ENCODE data around the gene KLF2.
"Not testable (repeated sequence)": the region's sequence is repeated elsewhere in the genome, so short reads cannot be mapped to it uniquely, and the experiment has no call there.

The KLF2 gene

DNA sequence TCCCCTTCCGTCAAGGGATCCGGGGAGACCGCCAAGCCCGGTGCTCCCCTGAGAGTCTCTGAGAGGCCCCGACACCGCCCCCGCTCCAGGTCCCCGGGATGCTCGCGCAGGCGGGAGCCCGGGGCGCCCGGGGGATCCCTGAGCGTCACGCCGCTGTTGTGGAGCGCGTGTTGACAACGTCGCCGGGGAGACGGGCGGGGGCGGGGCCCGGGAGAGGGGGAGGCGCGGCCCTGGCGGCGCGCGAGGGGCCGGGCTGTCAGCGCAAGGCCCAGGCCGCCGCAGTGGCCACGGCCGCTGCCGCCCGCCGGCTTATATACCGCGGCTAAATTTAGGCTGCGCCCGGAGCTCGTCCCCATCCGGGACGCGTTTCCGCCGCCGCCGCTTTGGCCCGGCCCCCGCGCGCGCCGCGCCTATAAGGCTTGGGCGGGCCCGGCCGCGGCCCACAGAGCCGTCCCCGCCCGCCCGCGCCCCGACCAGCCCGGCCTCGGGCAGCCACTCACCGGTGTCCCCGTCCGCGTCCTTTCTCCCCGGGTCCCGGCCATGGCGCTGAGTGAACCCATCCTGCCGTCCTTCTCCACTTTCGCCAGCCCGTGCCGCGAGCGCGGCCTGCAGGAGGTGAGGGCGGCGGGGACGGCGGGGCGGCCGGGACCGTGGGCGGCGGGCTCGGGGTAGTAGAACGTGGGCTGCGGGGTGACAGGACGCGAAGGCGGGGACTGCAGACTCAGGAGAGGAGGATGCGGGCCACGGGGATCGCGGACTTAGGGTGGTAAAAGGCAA lies at the start of gene KLF2:
TSS of gene KLF2 (plus strand) at position 443 of the 777 bp plus-strand sequence. CDS start at position 541, 98 bp downstream.
- peak; percentile 98 for DNase-seq (ENCODE audit: low spot score)

DNA sequence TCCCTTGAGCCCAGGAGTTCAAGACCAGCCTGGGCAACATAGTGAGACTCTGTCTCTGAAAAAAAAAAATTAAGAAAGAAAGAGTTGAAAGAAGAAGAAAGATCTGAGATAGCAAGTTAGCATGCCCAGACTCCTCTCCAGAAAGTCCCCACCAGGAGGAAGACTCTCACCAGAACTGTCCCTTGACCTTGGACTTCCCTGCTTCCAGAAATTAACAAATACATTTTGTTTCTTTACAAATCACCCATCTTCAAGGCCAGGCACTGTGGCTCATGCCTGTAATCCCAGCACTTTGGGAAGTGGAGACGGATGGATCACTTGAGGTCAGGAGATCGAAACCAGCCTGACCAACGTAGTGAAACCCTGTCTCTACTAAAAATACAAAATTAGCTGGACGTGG lies 44.3 kb upstream of the KLF2 start:
- DNase-seq (ENCODE audit: low spot score), result no peak

DNA sequence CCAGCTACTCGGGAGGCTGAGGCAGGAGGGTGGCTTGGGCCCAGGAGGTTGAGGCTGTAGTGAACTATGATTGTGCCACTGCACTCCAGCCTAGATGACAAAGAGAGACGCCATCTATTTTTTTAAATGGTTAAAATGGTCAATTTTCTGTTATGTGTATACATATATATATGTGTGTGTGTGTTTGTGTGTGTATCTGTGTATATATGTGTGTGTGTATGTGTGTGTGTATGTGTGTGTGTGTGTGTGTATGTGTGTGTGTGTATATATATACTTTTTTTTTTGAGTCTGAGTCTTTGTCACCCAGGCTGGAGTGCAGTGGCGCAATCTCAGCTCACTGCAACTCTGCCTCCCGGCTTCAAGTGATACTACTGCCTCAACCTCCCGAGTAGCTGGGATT lies 42.9 kb upstream of the KLF2 start:
- no peak for DNase-seq (ENCODE audit: low spot score)

DNA sequence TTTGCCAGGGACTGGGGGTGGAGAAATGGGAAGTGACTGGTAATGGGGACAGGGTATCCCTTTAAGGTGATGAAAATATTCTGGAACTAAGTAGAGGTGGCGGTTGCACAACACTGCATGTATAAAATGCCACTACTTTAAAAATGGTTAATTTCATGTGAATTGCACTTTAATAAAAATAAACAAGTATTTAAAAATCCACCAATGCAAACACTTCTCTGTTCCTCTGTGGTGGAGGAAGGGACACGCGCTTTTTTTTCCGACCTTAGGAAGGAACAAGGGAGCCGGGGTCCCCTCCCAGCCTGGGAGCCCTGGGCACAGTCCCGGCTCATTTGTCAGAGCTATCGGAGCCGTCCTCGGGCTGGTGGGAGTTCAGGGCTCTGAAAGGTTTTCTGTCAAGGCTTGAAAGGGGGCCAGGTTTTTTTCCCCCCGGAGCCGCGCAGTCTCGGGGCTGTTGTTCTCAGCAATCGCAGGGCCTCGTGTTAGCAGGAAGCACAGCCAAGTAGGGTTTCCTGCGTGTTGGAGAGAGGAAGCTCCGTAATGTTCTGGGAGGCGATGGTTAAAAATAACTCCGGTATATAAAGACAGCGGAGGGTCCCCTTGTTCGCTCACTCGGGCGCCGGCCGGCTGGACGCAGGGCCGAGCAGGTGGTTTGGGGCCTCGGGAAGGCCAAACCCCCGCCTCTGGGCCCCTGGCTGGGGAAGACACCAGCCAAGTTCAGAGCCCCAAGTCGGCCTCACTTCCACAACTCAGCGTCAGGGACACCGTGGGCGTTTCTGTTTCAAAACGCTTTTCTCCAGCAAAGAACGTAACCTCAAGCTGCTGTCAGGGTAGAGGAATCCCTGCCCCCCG lies 41.2 kb upstream of the KLF2 start:
- DNase-seq (ENCODE audit: low spot score), result peak; percentile 75

DNA sequence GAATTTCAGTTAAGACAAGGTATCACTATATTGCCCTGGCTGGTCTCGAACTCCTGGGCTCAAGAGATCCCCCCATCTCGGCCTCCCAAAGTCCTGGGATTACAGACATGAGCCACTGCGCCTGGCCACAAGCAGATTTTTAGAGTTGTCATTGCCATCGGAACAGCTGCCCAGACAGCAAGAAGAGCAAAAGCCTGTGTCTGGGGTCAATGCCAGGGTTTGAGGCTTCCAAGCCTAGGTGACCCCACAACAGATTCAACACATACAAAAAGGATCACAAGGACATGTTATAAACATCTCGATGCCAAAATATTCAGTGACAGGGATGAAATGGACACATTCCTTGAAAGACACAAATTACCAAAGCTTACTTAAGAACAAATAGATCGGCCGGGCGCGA lies 40.1 kb upstream of the KLF2 start:
- no peak for DNase-seq (ENCODE audit: low spot score)

DNA sequence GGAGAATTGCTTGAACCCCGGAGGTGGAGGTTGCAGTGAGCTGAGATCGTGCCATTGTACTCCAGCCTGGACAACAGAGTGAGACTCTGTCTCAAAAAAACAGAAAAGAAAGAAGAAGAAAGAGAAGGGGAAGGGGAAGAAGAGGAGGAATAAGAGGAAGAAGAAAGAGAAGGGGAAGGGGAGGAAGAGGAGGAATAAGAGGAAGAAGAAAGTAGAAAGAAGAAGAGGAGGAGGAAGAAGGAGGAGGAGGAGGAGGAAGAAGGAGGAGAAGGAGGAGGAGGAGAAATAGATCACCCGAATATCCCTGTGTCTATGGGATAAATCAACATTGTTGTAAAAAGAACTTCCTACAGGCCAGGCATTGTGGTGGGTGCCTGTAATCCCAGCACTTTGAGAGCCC lies 39.5 kb upstream of the KLF2 start:
- DNase-seq (ENCODE audit: low spot score), result not testable (repeated sequence)

DNA sequence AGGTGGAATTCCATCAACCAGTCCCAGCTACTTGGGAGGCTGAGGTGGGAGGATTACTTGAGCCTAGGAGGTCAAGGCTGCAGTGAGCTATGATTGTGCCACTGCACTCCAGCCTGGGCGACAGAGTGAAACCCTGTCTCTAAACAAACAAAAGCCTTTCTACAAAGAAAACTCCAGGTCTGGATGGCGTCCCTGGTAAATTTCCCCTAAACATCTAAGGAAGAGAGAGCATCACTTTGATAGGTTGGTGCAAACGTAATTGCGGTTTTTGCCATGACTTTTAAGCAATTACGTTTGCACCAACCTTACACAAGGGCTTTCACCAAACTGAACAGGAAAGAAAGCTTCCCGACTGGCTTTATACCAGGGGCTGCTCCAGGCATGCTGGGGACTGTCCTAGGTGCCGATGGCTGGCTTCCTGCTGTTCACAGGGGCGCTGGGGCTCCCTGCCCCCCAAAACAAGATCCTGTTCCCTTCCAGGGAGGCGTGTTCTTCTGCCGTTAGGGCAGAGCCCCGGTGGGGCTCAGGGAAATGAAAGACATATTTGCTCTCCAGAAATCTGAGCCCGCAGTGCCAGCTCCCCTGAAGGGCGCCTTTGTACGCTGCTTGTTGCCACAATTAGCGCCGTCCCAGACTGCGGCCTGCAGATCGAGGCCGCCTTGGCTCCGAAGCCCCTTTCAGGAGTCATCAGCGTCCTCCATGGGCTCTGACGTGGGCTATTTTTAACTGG lies 38.7 kb upstream of the KLF2 start:
- no peak for DNase-seq (ENCODE audit: low spot score)

DNA sequence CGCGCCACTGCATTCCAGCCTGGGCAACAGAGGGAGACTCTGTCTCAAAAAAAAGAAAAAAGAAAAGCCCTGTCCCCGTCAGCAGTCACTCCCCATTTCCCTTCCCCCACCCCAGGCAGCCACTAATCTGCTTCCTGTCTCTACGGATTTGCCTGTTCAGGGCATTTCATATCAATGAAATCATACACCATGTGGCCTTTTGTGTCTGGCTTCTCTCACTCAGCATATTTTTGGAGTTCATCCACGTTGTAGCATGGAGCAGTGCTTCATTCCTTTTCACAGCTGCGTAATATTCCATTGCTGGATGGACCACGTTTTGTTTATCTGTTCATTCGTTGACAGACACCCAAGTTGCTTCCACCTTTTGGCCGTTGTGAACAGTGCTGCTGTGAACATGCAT lies 36.1 kb upstream of the KLF2 start:
- DNase-seq (ENCODE audit: low spot score), result no peak

DNA sequence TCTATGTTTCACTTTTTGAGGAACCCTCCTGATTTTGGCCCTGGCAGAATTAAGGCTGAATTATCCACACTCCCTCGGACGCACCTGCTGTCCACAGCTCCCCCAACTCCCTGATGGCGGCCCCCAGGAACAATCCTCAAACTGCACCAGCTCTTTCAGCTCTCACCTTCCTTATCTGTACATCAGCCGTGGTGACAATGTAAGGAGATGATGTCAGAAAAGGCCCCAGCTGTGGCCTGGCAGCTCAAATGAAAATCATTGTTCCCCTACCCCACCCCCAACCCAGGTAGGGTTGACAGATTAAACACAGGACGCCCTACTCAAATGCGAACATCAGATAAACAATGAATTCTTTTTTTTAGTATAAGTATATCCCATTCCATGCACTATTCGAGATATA lies 35.0 kb upstream of the KLF2 start:
- no peak for DNase-seq (ENCODE audit: low spot score)

DNA sequence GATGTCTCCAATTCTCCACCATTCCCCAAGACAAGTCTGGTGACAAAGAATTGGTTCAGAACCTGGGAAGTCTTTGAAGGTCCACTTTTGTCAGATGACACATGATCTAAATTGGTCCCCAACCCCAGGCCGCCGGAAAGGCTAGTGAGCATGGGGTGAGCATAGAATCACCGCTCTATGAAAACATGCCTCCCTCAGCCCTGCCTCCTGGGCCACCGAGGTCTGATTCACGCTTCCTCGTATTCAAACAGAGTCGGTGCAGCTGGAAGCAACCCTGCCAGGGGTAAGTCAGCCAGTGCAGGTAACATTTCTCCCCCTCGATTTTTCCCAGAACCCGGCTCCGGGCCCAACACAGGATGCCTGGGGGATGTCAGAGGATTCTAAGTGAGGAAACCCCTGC lies 33.9 kb upstream of the KLF2 start:
- no peak for DNase-seq (ENCODE audit: low spot score)

DNA sequence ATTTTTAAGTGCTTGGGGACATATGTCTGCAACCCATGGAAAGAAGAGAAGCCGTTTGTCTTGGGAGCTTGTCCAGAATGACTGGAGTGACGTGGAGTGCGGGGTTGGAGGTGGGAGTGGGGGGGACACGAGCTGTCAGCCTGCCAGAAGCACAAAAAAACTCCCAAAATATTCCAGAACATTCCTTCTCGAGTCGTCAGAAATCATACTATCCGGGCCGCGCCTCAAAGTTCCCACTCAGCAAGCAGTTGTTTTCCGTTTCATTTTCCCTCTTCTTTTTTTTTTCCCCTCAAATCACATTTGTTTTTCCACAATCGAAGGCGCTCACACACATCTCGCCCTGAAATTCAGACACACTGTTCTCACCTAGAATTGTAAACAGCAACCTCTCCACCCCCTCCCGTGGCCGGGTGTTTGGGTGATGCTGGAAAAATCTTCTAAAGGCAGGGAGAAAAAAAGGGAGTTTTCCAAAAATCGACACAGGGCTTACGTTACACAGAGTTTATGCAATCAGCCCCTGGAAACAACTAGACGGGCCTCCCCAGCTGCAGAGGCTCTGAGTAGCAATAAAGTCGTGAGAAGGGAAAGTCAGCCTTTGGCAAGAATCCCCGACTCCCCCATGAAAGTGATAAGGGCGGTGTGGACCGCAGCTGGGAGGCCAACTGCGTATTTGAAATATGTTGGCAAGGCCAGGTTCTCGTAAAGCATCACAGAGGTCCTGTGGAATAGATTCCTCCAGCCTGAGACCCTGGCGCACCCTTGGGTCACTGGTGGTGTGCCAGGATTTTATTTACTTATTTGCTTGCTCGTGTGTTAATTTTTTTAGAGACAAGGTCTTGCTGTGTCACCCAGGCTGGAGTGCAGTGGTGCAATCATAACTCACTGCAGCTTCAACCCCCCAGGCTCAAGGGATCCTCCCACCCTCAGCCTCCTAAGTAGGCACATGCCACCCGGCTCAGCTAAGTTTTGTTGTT lies 31.2 kb upstream of the KLF2 start:
- peak; percentile 92 for DNase-seq (ENCODE audit: low spot score)

DNA sequence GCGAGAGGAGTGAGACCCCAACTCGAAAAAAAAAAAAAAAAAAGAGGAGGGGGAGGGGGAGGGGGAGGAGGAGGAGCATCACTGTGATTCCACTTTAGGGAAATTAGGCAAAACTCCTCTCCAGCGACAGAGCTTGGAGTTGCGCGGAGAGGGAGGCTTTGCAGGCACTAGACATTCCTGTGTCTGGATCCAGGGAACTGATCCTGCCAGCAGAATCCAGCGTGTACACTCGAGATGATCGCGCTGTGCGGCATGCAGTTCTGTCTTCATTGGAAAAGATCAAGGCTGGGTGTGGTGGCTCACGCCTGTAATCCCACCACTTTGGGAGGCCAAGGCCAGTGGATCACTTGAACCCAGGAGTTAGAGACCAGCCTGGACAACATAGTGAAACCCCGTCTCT lies 29.6 kb upstream of the KLF2 start:
- DNase-seq (ENCODE audit: low spot score), result no peak

DNA sequence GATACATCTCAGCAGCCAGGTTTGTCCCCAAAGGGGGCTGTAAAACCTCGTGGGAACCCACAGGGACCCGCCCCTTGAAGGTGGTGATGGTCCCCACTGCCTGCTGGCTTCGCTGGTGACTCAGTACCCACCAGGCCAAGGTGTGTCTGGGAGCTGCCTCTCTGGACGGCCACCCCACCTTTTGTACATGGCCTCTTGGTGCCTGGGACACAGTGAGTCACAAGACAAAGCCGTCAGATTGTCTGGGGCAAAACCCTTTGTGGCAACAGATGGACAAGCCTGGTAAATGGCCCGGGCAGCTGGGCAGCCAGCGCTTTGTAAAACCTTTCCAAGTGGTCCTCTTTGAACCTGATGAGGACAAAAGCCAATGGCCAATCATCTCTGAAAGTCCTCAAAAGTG lies 27.9 kb upstream of the KLF2 start:
- no peak for DNase-seq (ENCODE audit: low spot score)

DNA sequence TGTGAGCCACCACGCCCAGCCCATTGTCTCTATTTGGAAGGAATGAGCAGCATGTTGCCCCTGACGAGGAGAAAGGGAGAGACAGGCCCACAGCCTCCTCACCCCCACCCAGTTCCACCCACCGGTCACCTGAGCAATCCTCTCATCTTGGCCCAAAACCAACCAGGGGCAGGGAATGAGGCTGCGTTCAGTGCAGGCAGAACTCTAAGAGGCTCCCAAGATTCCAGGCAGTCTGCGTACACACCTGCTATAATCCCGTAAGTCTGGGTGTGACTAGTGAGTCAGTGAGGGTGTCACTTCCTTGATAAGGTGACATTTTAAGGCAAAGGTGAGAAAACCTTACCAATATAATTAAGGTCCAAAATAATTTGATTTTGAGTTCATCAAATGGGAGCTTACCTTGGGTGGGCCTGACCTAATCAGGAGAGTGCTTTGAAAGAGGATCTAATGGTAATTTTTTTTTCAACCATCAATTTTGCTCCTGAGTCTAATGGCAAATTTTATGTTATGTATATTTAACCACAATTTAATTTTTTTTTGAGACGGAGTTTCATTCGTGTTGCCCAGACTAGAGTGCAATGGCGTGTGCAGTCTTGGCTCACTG lies 26.9 kb upstream of the KLF2 start:
- DNase-seq (ENCODE audit: low spot score), result no peak

DNA sequence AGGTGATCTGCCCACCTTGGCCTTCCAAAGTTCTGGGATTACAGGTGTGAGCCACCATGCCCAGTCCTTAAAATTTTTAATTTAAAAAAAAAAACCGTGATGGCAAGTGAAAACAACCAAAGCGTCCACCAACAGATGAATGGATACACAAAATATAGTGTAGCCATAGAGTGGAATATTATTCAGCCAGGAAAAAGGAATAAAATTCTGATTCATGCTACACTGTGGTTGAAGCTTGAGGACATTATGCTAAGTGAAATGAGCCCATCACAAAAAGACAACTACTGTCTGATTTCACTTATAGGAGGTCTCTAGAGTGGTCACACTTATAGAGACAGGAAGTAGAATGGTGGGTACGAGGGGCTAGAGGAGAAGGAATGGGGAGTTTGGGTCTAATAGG lies 26.3 kb upstream of the KLF2 start:
- no peak for DNase-seq (ENCODE audit: low spot score)

DNA sequence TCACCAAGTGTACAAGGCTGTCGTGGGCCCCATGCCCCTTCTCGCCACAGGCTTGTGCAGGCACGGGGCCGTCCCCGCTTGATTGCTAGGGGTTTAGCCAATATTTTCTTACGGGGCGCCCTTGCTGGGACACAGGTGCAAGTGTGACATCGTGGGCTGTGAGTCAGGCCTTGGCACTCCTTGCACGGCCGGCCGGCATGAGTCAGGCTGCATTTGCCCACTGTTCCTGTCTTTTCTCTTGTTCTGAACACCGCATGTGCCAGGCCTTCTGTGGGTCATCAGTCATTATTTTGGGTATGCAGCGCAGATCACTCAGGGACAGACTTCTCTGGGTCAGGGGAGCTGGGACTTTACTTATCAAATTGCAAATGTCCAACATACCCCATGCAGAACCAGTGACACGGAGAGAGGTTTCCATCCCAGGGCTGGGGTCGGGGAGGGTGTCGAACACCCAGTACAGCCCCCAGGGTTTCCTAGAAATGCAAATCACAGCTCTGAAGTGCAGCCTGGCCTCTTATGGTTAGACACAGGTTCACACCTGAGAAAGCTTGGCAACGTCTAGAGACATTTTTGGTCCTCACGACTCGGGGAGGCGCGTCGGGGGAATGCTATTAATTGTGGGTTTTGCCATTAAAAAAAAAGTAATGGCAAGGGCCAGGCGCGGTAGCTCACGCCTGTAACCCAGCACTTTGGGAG lies 22.5 kb upstream of the KLF2 start:
- no peak for DNase-seq (ENCODE audit: low spot score)

DNA sequence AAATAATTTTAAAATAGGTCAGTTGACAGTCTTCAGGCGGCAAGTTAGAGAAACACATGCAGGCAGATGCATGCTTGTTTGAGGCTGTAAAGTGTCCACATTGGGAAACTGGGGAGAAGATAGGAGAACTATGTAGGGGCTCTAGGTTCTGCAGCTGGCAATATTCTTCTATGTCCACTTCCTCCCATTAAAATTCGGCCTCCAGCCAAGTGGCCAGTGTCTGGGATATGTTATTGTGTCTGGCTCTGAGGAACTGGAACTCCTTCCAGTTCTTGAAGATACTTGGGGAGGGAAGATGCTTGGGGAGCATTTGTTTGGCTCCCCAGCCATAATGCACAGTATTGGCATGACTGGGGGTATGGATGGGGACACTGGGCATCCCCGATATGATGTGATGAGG lies 20.9 kb upstream of the KLF2 start:
- DNase-seq (ENCODE audit: low spot score), result peak; percentile 33

DNA sequence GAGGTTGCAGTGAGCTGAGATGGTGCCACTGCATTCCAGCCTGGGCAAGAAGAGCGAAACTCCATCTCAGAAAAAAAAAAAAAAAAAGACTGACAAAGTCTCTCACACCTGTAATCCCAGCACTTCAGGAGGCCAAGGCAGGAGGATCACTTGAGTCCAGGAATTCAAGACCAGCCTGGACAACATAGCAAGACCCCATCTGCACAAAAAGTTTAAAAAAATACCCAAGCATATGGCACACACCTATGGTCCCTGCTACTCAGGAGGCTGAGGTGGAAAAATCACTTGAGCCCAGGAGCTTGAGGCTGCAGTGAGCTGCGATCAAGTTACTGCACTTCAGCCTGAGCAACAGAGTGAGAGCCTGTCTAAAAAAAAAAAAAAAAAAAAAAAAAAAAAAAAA lies 20.1 kb upstream of the KLF2 start:
- DNase-seq (ENCODE audit: low spot score), result not testable (repeated sequence)

DNA sequence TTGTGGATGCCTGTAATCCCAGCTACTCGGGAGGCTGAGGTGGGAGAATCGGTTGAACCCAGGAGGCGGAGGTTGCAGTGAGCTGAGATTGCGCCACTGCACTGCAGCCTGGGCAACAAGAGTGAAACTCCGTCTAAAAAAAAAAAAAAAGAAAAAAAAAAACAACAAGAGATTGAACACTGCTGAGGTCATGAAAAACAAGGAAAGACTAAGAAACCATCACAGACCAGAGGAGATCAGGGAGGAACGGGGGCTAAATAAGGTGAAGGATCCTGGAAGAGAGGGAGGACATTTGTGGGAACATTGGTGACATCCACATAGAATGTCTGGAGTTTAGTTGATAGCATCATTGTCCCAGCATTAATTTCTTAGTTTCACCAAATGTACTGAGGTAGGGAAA lies 19.6 kb upstream of the KLF2 start:
- not testable (repeated sequence) for DNase-seq (ENCODE audit: low spot score)

DNA sequence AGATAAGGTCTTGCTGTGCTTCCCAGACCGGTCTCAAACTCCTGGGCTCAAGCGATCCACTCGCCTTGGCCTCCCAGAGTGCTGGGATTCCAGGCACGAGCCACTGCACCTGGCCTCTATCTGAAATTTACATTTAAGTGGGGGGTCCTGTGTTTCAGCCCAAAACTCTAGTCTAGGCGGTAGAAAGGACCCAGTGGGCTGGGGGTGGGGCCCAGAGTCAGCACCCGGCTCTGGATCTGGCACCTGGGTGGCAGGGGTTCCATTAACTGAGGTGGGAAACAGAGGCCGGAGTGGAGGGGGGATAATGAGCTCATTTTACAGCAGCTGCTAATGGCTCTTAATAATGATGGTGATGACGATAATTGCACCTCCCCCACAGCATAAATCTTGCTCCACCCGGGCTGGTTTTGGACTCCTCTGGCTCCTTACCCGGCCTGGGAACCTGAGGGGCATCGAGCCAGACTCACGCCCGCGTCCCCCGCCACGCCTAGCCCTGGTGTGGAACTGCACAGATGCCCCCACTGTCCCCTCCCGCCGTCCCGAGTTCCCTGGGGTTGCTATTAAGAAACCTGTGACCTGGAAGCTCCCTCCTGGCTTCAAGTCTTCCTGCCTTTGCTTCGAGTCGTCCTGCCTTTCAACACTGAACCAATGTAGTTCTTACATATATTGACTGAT lies 17.8 kb upstream of the KLF2 start:
- no peak for DNase-seq (ENCODE audit: low spot score)
